Measurements from ENCODE around the gene GPRC5A. TPM values are rescaled to one million over a fixed set of nuclear protein-coding genes. Genes with fewer than 3 reads are reported as not detected.
A peak's percentile ranks its signal among the peaks of the same experiment; 100 is the strongest.

Gene GPRC5A
- total and polyA plus RNA-seq, 9 donors = 6.5 to 71.5 (median 37.9) TPM

GRCh38 chr12:12889701-12890100 lies 1.7 kb upstream of the GPRC5A start:
- Histone ChIP-seq H3K27me3 (no peaks in the 10 kb centered on the region), H3K4me1 (ENCODE audit: insufficient read depth) (peaks cover 4% of the 10 kb centered on the region), H3K36me3 (no peaks in the 10 kb centered on the region), H3K4me3 (no peak overlapping the region), H3K27ac (peak overlapping the region in 1 of 2 donors; percentile 97), H3K9me3 (no peaks in the 10 kb centered on the region)
- 89 to 97% (median 96%) methylated on average over 5 of the region's 5 CpGs for WGBS, 3 donors
- intact Hi-C loops (cut with DNase I) = loop anchor here in 2 of 4 donors (10.0 kb wide), 1 partner anchor 165 kb away; no protein-coding TSS in a partner anchor
- no peak for DNase-seq
- TF ChIP-seq POLR2A (IDR thresholded peaks at IDR 0.05) (no peak), CTCF (IDR thresholded peaks at IDR 0.05) (no peak), EP300 (IDR thresholded peaks at IDR 0.05) (no peak)

DNA sequence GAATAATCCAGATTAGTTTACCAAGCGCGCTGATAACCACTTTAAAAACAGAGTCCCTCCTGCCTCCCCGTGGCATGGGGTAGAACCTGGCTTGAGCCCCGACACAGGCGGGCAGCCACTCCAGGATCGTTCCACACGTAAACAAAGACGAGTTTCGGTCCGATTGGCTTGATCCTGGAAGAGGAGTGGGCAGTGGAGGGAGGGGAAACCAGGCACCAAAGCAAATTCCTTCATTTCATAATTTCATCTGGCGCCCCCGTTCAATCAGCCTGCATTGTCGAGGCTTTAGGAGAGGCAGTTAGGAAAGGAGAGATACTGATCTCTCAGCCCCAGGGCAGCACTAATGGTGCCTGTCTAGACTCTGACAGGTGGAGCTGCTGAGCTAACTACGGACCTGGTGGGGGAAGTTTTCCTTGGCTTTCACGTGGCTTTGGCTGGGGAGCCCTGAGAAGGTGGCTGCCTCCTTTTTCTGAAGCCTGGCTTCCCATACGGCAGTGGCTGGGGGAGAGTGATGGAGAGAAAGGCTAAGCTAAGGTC lies 751 bp upstream of the GPRC5A start:
- DNase-seq = peak; percentile 72 to 76 (median 73)
- WGBS, 3 donors = 5 to 15% (median 14%) methylated on average over 16 of the region's 16 CpGs

GRCh38 chr12:12891881-12892355 lies 556 bp downstream of the GPRC5A start:
- DNase-seq = peak in 4 of 5 donors; percentile 42 to 52 (median 47)
- intact Hi-C loops (cut with DNase I) = loop anchor here in 2 of 4 donors (10.0 kb wide), 1 partner anchor 167 kb away; no protein-coding TSS in a partner anchor
- WGBS, 3 donors = 16 to 19% (median 18%) methylated on average over 7 of the region's 7 CpGs

More for the DNA sequence above, 751 bp upstream of the GPRC5A start:
- no peaks in the 10 kb centered on the region for H3K9me3 ChIP-seq
- no peaks in the 10 kb centered on the region for H3K36me3 ChIP-seq
- intact Hi-C loops (cut with DNase I) = loop anchor here in 2 of 4 donors (10.0 kb wide), 1 partner anchor 166 kb away; no protein-coding TSS in a partner anchor
- TF ChIP-seq CTCF (IDR thresholded peaks at IDR 0.05) (peak in 2 of 3 donors; percentile 26 to 30), POLR2A (IDR thresholded peaks at IDR 0.05) (no peak), EP300 (IDR thresholded peaks at IDR 0.05) (peak; percentile 3)
- H3K4me1 ChIP-seq (ENCODE audit: insufficient read depth) = peaks cover 4% of the 10 kb centered on the region
- H3K27ac ChIP-seq = peak overlapping the region; percentile 87 to 97
- H3K27me3 ChIP-seq = no peaks in the 10 kb centered on the region
- peak overlapping the region; percentile 46 for H3K4me3 ChIP-seq

GRCh38 chr12:12892681-12893141 lies 1.3 kb downstream of the GPRC5A start:
- Histone ChIP-seq H3K27me3 (no peaks in the 10 kb centered on the region), H3K9me3 (no peaks in the 10 kb centered on the region), H3K4me3 (peak overlapping the region; percentile 46), H3K36me3 (no peaks in the 10 kb centered on the region), H3K4me1 (ENCODE audit: insufficient read depth) (peaks cover 6% of the 10 kb centered on the region), H3K27ac (peak overlapping the region; percentile 13 to 97)
- intact Hi-C loops (cut with DNase I) = loop anchor here in 2 of 4 donors (10.0 kb wide), 1 partner anchor 168 kb away; no protein-coding TSS in a partner anchor
- no peak for DNase-seq
- 71 to 75% (median 75%) methylated on average over 10 of the region's 10 CpGs for WGBS, 3 donors
- no peak for TF ChIP-seq CTCF (IDR thresholded peaks at IDR 0.05)

More at GRCh38 chr12:12891881-12892355, 556 bp downstream of the GPRC5A start:
- H3K4me1 ChIP-seq (ENCODE audit: insufficient read depth) = peaks cover 6% of the 10 kb centered on the region
- no peaks in the 10 kb centered on the region for H3K36me3 ChIP-seq
- H3K27ac ChIP-seq = peak overlapping the region; percentile 87 to 97
- no peaks in the 10 kb centered on the region for H3K9me3 ChIP-seq
- TF ChIP-seq POLR2A (IDR thresholded peaks at IDR 0.05) (no peak), EP300 (IDR thresholded peaks at IDR 0.05) (no peak), CTCF (IDR thresholded peaks at IDR 0.05) (no peak)
- peak overlapping the region; percentile 46 for H3K4me3 ChIP-seq
- H3K27me3 ChIP-seq = no peaks in the 10 kb centered on the region
